Measurements from ENCODE around the gene ADORA3. TPM values are rescaled to one million over a fixed set of nuclear protein-coding genes. Genes with fewer than 3 reads are reported as not detected.

Gene ADORA3
- polyA plus RNA-seq, 1 donor (not counting 4 experiments of a cell fraction or from before 2014, with no cell fraction given) = not detected

DNA sequence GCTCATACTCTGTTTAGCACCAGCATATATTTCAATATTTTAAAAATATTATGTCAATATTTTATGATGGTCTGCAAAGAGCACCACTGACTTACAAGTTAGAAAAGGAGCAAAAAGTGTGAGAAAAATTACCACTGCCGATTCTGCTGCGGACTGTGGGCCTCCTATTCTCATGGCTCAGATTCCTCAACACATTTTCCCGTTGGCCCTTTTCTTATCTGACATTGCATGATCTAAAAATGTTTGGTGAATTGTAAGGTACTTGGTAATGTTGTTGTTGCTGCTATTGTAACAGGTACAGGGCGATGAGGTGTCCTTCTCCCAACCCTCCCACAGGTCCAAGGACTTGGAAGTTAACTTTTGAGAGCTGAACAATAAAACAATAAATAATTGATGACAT, 28.9 kb downstream of the ADORA3 start:
- DNase-seq (ENCODE audit: low read depth, low spot score) (no peak), FAIRE-seq (no peak)
- Histone ChIP-seq H4K20me1 (ENCODE audit: control insufficient read depth, extremely low read depth, insufficient read depth, low read length) (no peaks in the 10 kb centered on the region), H2AFZ (ENCODE audit: control insufficient read depth, low read length) (no peak overlapping the region), H3K36me3 (ENCODE audit: control insufficient read depth in 2 of 2, extremely low read depth in 1 of 2, insufficient read depth in 2 of 2, low read length in 2 of 2) (peaks cover 0 to 1% of the 10 kb centered on the region in 2 experiments), H3K4me3 (ENCODE audit: control insufficient read depth in 2 of 3, extremely low read depth in 1 of 3, insufficient read depth in 2 of 3, low read depth in 1 of 3, low read length in 3 of 3) (no peak overlapping the region), H3K79me2 (ENCODE audit: control insufficient read depth, insufficient read depth, low read length) (no peaks in the 10 kb centered on the region), H3K27ac (ENCODE audit: control insufficient read depth, insufficient read depth, low read length) (no peak overlapping the region), H3K9me1 (ENCODE audit: control insufficient read depth, extremely low read depth, insufficient read depth, low read length) (no peaks in the 10 kb centered on the region), H3K9ac (ENCODE audit: control insufficient read depth, extremely low read depth, insufficient read depth, low read length) (no peak overlapping the region), H3K9me3 (ENCODE audit: control insufficient read depth, low read depth, low read length) (no peaks in the 10 kb centered on the region), H3K4me1 (ENCODE audit: control insufficient read depth, extremely low read depth, insufficient read depth, low read length) (no peaks in the 10 kb centered on the region), H3K4me2 (ENCODE audit: control insufficient read depth, extremely low read depth, insufficient read depth, low read depth, low read length) (no peak overlapping the region), H3K27me3 (ENCODE audit: control insufficient read depth, extremely low read depth, insufficient read depth, low read length) (no peaks in the 10 kb centered on the region)
- TF ChIP-seq, protein P1, sequence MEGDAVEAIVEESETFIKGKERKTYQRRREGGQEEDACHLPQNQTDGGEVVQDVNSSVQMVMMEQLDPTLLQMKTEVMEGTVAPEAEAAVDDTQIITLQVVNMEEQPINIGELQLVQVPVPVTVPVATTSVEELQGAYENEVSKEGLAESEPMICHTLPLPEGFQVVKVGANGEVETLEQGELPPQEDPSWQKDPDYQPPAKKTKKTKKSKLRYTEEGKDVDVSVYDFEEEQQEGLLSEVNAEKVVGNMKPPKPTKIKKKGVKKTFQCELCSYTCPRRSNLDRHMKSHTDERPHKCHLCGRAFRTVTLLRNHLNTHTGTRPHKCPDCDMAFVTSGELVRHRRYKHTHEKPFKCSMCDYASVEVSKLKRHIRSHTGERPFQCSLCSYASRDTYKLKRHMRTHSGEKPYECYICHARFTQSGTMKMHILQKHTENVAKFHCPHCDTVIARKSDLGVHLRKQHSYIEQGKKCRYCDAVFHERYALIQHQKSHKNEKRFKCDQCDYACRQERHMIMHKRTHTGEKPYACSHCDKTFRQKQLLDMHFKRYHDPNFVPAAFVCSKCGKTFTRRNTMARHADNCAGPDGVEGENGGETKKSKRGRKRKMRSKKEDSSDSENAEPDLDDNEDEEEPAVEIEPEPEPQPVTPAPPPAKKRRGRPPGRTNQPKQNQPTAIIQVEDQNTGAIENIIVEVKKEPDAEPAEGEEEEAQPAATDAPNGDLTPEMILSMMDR (optimal IDR thresholded peaks at IDR 0.05 in 1 of 3, IDR thresholded peaks at IDR 0.05 in 1 of 3, conservative IDR thresholded peaks at IDR 0.05 in 1 of 3; ENCODE audit: extremely low read depth in 1 of 3, insufficient read depth in 2 of 3, low read length in 3 of 3) = no peak
- no peak for TF ChIP-seq EZH2 (IDR thresholded peaks at IDR 0.05; ENCODE audit: low read length)
- dilution Hi-C loops (cut with MboI; ENCODE audit: extremely low pct_ligation_motif_present, low sequenced_read_pairs) = no loop called here

DNA sequence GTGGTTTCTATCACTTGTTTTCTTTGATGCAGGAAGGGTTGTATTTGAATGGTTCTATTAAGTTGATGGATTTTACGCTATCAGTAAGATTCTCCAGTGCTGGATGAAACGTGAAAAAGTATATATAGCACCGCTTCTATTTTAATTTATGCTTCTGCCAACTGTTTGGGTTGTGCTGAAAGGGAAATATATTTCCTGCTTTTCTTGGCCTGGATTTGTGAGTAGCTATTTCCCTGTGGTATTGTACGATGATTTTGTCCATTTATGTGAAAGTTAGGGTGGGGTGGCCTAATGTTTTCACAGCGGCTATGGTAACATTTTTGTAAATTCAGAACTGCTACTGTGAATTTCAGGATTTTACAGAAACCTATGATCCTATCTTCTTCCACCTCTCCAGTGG, 29.3 kb downstream of the ADORA3 start:
- Histone ChIP-seq H3K4me2 (ENCODE audit: control insufficient read depth, extremely low read depth, insufficient read depth, low read depth, low read length) (no peak overlapping the region), H2AFZ (ENCODE audit: control insufficient read depth, low read length) (no peak overlapping the region), H3K9me3 (ENCODE audit: control insufficient read depth, low read depth, low read length) (no peaks in the 10 kb centered on the region), H3K4me3 (ENCODE audit: control insufficient read depth in 2 of 3, extremely low read depth in 1 of 3, insufficient read depth in 2 of 3, low read depth in 1 of 3, low read length in 3 of 3) (no peak overlapping the region), H3K36me3 (ENCODE audit: control insufficient read depth in 2 of 2, extremely low read depth in 1 of 2, insufficient read depth in 2 of 2, low read length in 2 of 2) (peaks cover 0 to 1% of the 10 kb centered on the region in 2 experiments), H3K4me1 (ENCODE audit: control insufficient read depth, extremely low read depth, insufficient read depth, low read length) (no peaks in the 10 kb centered on the region), H3K79me2 (ENCODE audit: control insufficient read depth, insufficient read depth, low read length) (no peaks in the 10 kb centered on the region), H3K9ac (ENCODE audit: control insufficient read depth, extremely low read depth, insufficient read depth, low read length) (no peak overlapping the region), H4K20me1 (ENCODE audit: control insufficient read depth, extremely low read depth, insufficient read depth, low read length) (no peaks in the 10 kb centered on the region), H3K9me1 (ENCODE audit: control insufficient read depth, extremely low read depth, insufficient read depth, low read length) (no peaks in the 10 kb centered on the region), H3K27ac (ENCODE audit: control insufficient read depth, insufficient read depth, low read length) (no peak overlapping the region), H3K27me3 (ENCODE audit: control insufficient read depth, extremely low read depth, insufficient read depth, low read length) (no peaks in the 10 kb centered on the region)
- TF ChIP-seq EZH2 (IDR thresholded peaks at IDR 0.05; ENCODE audit: low read length) = no peak
- TF ChIP-seq, protein P1 (optimal IDR thresholded peaks at IDR 0.05 in 1 of 3, IDR thresholded peaks at IDR 0.05 in 1 of 3, conservative IDR thresholded peaks at IDR 0.05 in 1 of 3; ENCODE audit: extremely low read depth in 1 of 3, insufficient read depth in 2 of 3, low read length in 3 of 3) = no peak
- DNase-seq (ENCODE audit: low read depth, low spot score) (no peak), FAIRE-seq (no peak)
- dilution Hi-C loops (cut with MboI; ENCODE audit: extremely low pct_ligation_motif_present, low sequenced_read_pairs) = no loop called here

Measured in keratinocyte (primary cell).